ENCODE results near the gene CYTH1.
"Not testable (repeated sequence)": the region's sequence is repeated elsewhere in the genome, so short reads cannot be mapped to it uniquely, and the experiment has no call there.

CYTH1 gene

GRCh38 chr17:78759203-78759968, 22.7 kb downstream of the CYTH1 start:
- peak in 2 of 4 experiments; percentile 50 to 59 for DNase-seq

- DNase-seq: no peak
These were observed 28.5 kb downstream of the CYTH1 start for GRCh38 chr17:78753316-78754250.

- DNase-seq: no peak
These were observed 30.5 kb downstream of the CYTH1 start for GRCh38 chr17:78751447-78752161.

- not testable (repeated sequence) for DNase-seq
These were observed 31.1 kb downstream of the CYTH1 start for GRCh38 chr17:78751000-78751399.

GRCh38 chr17:78748730-78749317, 33.2 kb downstream of the CYTH1 start:
- peak in 3 of 4 experiments; percentile 23 to 66 (median 63) for DNase-seq

GRCh38 chr17:78748048-78748729, 33.9 kb downstream of the CYTH1 start:
- DNase-seq: no peak

GRCh38 chr17:78747488-78747887, 34.6 kb downstream of the CYTH1 start:
- DNase-seq: no peak

GRCh38 chr17:78746949-78747269, 35.2 kb downstream of the CYTH1 start:
- no peak for DNase-seq

- DNase-seq: no peak
These were observed 35.7 kb downstream of the CYTH1 start for GRCh38 chr17:78746263-78746948.

- DNase-seq: peak in 2 of 4 experiments; percentile 21 to 24
These were observed 36.5 kb downstream of the CYTH1 start for GRCh38 chr17:78745407-78746088.

- DNase-seq: no peak
These were observed 39.2 kb downstream of the CYTH1 start for GRCh38 chr17:78742901-78743300.

GRCh38 chr17:78741644-78742284, 40.3 kb downstream of the CYTH1 start:
- DNase-seq: no peak

- no peak for DNase-seq
These were observed 42.6 kb downstream of the CYTH1 start for GRCh38 chr17:78739331-78739931.

GRCh38 chr17:78738698-78739097, 43.4 kb downstream of the CYTH1 start:
- no peak for DNase-seq

GRCh38 chr17:78738278-78738677, 43.8 kb downstream of the CYTH1 start:
- no peak for DNase-seq

- DNase-seq: no peak
These were observed 44.7 kb downstream of the CYTH1 start for GRCh38 chr17:78737332-78737731.

- peak in 1 of 4 experiments; percentile 28 for DNase-seq
These were observed 45.5 kb downstream of the CYTH1 start for GRCh38 chr17:78736526-78737079.

- DNase-seq: no peak
These were observed 46.1 kb downstream of the CYTH1 start for GRCh38 chr17:78735832-78736525.

Measured in activated CD4-positive, CD25-positive, alpha-beta regulatory T cell (primary cell).